Epithelial cell of esophagus (primary cell): ENCODE measurements around the gene RNASE7.

ENCODE experiments used
- DNase-seq: peaks from one replicate; pipeline ENCODE4 v3.0.0; 2010; ENCODE audit warnings: low read depth
- H3K4me3 ChIP-seq: 2 replicates; pipeline ENCODE4 v1.5.1; 2011; ENCODE audit warnings: mild to moderate bottlenecking, low read length, control low read depth
- CTCF ChIP-seq: IDR thresholded peaks from 2 replicates; pipeline ENCODE4 v1.5.1; 2011; ENCODE audit warnings: low read depth, mild to moderate bottlenecking, low read length, control low read depth, inconsistent platforms; ENCODE audit not compliant: insufficient read depth; ENCODE audit errors: missing control alignments

RNASE7 gene

GRCh38 chr14:21043387-21043973 lies 1.3 kb downstream of the RNASE7 start:
- no peak overlapping the region for H3K4me3 ChIP-seq
- no peak for TF ChIP-seq CTCF
- no peak for DNase-seq

DNA sequence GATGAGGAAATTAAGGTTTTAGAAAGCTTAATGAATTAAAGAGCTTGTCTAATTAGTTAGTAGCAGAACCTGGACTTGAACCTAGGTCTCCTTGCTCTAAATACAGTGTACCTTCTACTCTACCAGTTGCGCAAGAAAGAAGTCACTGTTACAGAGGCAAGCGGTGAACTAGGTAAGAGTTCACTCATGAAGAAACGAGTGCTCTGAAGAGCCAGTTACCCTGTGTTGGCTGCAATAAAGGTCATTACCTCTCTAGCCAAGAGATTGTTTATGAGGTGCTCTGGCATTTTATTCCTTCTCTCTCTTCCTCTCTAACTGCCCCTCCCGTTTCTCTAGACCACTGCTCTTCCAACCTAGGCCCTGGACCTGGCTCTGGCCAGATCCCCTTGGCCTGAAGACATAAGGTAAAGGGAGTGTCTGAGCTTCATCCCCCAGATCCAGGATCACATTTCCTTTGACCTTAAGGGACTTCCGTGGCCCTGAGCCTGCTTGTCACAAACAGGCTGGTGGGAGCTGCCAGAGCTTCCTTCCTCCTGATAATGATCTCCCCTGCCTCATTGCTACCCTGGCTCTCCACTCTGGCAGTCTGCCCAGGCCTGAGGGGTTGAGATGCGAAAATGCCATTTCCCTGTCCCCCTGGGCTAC lies 1.9 kb downstream of the RNASE7 start:
- no peak overlapping the region for H3K4me3 ChIP-seq
- TF ChIP-seq CTCF, result no peak
- DNase-seq, result no peak

- H3K4me3 ChIP-seq, result no peak overlapping the region
- no peak for DNase-seq
- no peak for TF ChIP-seq CTCF
Observed at GRCh38 chr14:21047378-21047781, 5.2 kb downstream of the RNASE7 start.

GRCh38 chr14:21048638-21049037 lies 6.5 kb downstream of the RNASE7 start:
- DNase-seq, result no peak
- H3K4me3 ChIP-seq, result no peak overlapping the region

GRCh38 chr14:21049271-21049673 lies 7.1 kb downstream of the RNASE7 start:
- no peak overlapping the region for H3K4me3 ChIP-seq
- no peak for DNase-seq
- no peak for TF ChIP-seq CTCF

More at GRCh38 chr14:21048638-21049037, 6.5 kb downstream of the RNASE7 start:
- no peak for TF ChIP-seq CTCF

DNA sequence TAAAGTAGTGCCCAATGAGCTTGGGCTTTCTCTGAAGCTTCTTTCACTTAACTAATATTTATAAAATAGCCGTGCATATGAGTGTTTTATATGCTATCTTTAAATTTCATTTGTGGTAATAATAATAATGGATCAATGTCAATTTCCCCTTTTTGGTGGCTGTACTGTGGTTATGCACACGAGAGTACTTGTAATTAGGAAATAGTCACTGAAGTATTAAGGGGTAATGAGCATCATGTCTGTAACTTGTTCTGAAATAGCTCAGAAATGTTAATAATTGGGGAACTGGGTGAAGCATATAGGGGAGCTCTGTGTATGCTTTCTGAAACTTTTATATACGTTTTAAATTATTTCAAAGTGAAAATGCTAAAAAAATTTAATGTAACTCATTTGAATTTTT lies 8.4 kb downstream of the RNASE7 start:
- DNase-seq, result no peak
- H3K4me3 ChIP-seq, result no peak overlapping the region
- TF ChIP-seq CTCF, result no peak
